Measurements from ENCODE around the gene CARD10. TPM values are rescaled to one million over a fixed set of nuclear protein-coding genes. Genes with fewer than 3 reads are reported as not detected.

CARD10 gene
- total and polyA plus RNA-seq, 2 of the 13 experiments (the other 11 are each of a cell fraction or from before 2014, with no cell fraction given), result 35.2 to 55.8 TPM

DNA sequence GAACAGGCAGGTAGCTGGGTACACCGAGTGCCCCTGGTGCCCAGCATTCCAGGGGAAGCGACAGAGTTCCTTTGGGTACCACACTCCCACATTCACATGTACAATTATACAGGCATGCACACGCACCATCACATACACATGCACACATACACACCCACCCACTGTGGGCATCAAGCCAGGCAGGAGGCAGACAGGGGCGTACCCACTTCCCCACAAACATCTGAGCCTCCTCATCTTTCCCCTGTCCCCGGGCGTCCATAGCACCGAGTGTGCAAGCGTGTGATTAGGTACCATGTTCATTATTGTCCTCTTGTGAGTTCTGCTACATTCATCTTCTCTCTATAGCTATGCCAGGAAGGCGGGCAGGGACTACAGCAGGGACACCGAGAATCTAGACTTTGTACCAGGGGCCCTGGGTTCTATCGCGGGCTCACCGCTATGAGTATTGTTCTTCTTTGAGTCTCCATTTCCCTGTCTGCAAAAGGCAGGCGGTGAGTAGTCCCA lies 2.1 kb upstream of the CARD10 start (continued):
- TF ChIP-seq, protein P1, sequence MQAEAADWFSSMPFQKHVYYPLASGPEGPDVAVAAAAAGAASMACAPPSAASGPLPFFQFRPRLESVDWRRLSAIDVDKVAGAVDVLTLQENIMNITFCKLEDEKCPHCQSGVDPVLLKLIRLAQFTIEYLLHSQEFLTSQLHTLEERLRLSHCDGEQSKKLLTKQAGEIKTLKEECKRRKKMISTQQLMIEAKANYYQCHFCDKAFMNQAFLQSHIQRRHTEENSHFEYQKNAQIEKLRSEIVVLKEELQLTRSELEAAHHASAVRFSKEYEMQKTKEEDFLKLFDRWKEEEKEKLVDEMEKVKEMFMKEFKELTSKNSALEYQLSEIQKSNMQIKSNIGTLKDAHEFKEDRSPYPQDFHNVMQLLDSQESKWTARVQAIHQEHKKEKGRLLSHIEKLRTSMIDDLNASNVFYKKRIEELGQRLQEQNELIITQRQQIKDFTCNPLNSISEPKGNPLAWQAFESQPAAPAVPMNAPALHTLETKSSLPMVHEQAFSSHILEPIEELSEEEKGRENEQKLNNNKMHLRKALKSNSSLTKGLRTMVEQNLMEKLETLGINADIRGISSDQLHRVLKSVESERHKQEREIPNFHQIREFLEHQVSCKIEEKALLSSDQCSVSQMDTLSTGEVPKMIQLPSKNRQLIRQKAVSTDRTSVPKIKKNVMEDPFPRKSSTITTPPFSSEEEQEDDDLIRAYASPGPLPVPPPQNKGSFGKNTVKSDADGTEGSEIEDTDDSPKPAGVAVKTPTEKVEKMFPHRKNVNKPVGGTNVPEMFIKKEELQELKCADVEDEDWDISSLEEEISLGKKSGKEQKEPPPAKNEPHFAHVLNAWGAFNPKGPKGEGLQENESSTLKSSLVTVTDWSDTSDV (CRISPR knock-in tag; IDR thresholded peaks at IDR 0.05), result no peak
- TF ChIP-seq ZFP36 (IDR thresholded peaks at IDR 0.05; ENCODE audit: borderline replicate concordance, low read depth, low read length, partially characterized antibody) (no peak), MXD1 (CRISPR knock-in tag; IDR thresholded peaks at IDR 0.05) (no peak), YEATS4 (CRISPR knock-in tag; IDR thresholded peaks at IDR 0.05; ENCODE audit: borderline replicate concordance) (no peak), ZSCAN25 (CRISPR knock-in tag; IDR thresholded peaks at IDR 0.05) (no peak), ZSCAN21 (CRISPR knock-in tag; IDR thresholded peaks at IDR 0.05; ENCODE audit: borderline replicate concordance) (no peak), ZNF790 (CRISPR knock-in tag; IDR thresholded peaks at IDR 0.05; ENCODE audit: borderline replicate concordance) (no peak), ZNF124 (CRISPR knock-in tag; IDR thresholded peaks at IDR 0.05) (no peak), ZNF724P (CRISPR knock-in tag; IDR thresholded peaks at IDR 0.05; ENCODE audit: borderline replicate concordance) (no peak), ATRX (CRISPR knock-in tag; IDR thresholded peaks at IDR 0.05; ENCODE audit: borderline replicate concordance) (no peak), ZFAT (CRISPR knock-in tag; conservative IDR thresholded peaks at IDR 0.05) (no peak), YY1 (IDR thresholded peaks at IDR 0.05; ENCODE audit: insufficient read depth, insufficient replicate concordance, low read depth, low read length) (no peak), RFX1 (IDR thresholded peaks at IDR 0.05) (no peak), NAIF1 (CRISPR knock-in tag; IDR thresholded peaks at IDR 0.05; ENCODE audit: borderline replicate concordance) (no peak), KLF6 (CRISPR knock-in tag; IDR thresholded peaks at IDR 0.05) (no peak), MEIS2 (CRISPR knock-in tag; IDR thresholded peaks at IDR 0.05) (no peak), ZNF672 (CRISPR knock-in tag; IDR thresholded peaks at IDR 0.05) (no peak), CBX1 (IDR thresholded peaks at IDR 0.05; ENCODE audit: low read depth) (no peak), ZNF737 (CRISPR knock-in tag; IDR thresholded peaks at IDR 0.05; ENCODE audit: borderline replicate concordance) (no peak), SOX6 (IDR thresholded peaks at IDR 0.05) (no peak), SOX6 (CRISPR knock-in tag; IDR thresholded peaks at IDR 0.05) (peak; percentile 58), ZNF598 (CRISPR knock-in tag; IDR thresholded peaks at IDR 0.05; ENCODE audit: borderline replicate concordance) (no peak), HNF4G (IDR thresholded peaks at IDR 0.05; ENCODE audit: borderline replicate concordance, low read depth, low read length) (peak; percentile 60), HNF4G (CRISPR knock-in tag; IDR thresholded peaks at IDR 0.05; ENCODE audit: borderline replicate concordance, low read depth) (no peak; the same call in 1 of the 2 replicates), SOX5 (CRISPR knock-in tag; IDR thresholded peaks at IDR 0.05; ENCODE audit: borderline replicate concordance) (peak; percentile 29; the same call in 1 of the 2 replicates)
- TF ChIP-seq, protein P2, sequence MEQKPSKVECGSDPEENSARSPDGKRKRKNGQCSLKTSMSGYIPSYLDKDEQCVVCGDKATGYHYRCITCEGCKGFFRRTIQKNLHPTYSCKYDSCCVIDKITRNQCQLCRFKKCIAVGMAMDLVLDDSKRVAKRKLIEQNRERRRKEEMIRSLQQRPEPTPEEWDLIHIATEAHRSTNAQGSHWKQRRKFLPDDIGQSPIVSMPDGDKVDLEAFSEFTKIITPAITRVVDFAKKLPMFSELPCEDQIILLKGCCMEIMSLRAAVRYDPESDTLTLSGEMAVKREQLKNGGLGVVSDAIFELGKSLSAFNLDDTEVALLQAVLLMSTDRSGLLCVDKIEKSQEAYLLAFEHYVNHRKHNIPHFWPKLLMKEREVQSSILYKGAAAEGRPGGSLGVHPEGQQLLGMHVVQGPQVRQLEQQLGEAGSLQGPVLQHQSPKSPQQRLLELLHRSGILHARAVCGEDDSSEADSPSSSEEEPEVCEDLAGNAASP (CRISPR knock-in tag; IDR thresholded peaks at IDR 0.05; ENCODE audit: borderline replicate concordance), result peak; percentile 8; the same call in 1 of the 2 replicates
- TF ChIP-seq, protein P3, sequence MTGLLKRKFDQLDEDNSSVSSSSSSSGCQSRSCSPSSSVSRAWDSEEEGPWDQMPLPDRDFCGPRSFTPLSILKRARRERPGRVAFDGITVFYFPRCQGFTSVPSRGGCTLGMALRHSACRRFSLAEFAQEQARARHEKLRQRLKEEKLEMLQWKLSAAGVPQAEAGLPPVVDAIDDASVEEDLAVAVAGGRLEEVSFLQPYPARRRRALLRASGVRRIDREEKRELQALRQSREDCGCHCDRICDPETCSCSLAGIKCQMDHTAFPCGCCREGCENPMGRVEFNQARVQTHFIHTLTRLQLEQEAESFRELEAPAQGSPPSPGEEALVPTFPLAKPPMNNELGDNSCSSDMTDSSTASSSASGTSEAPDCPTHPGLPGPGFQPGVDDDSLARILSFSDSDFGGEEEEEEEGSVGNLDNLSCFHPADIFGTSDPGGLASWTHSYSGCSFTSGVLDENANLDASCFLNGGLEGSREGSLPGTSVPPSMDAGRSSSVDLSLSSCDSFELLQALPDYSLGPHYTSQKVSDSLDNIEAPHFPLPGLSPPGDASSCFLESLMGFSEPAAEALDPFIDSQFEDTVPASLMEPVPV (CRISPR knock-in tag; IDR thresholded peaks at IDR 0.05), result no peak

Data from HepG2 (cell line).